Activated naive CD4-positive, alpha-beta T cell treated with anti-CD3 and anti-CD28 coated beads, Interleukin-2, amount 50 U/mL, for 72 hours (primary cell): ENCODE measurements around the gene GPR87. TPM values are rescaled to one million over a fixed set of nuclear protein-coding genes. Genes with fewer than 3 reads are reported as not detected.
A peak's percentile ranks its signal among the peaks of the same experiment; 100 is the strongest.

Experiments used
- ATAC-seq, 2 donors: fragments of 150-1000 bp; cut with Tn5 transposase; 2 replicates each; pipeline ENCODE4 v1.10.0; 2021; ENCODE audit warnings: mild to moderate bottlenecking in 2 of 2, moderate library complexity in 2 of 2
- DNase-seq, 2 donors: peaks; one replicate each; pipeline ENCODE4 v3.0.0; 2021 to 2022; ENCODE audit warnings: low spot score in 2 of 2
- H3K27ac Mint-ChIP-seq, 2 donors: one replicate each; pipeline ENCODE4 v1.8.0; 2022; ENCODE audit warnings: mild to moderate bottlenecking in 2 of 2, mixed read lengths in 2 of 2
- H3K36me3 Mint-ChIP-seq, 2 donors: one replicate each; pipeline ENCODE4 v1.8.0; 2022; ENCODE audit warnings: mixed read lengths in 2 of 2
- H3K9me3 Mint-ChIP-seq, 2 donors: one replicate each; pipeline ENCODE4 v1.8.0; 2022; ENCODE audit warnings: mixed read lengths in 2 of 2
- total RNA-seq, 2 donors: library from RNA; stranded (reverse); gene quantifications; one replicate each; pipeline ENCODE4 v1.2.3, GENCODE V29; 2022

GPR87 gene
- total RNA-seq, 2 donors from 2014 or later: 0.97 to 1.3 TPM

GRCh38 chr3:151321526-151321925 is 4.9 kb upstream of the GPR87 start:
- H3K27ac Mint-ChIP-seq: no peak overlapping the region
- peaks cover 0 to 7% of the 10 kb centered on the region in 2 donors for H3K36me3 Mint-ChIP-seq
- no peak for ATAC-seq

GRCh38 chr3:151320131-151320530 is 3.5 kb upstream of the GPR87 start:
- no peak for ATAC-seq
- Mint-ChIP-seq H3K27ac (no peak overlapping the region), H3K9me3 (peaks cover 3 to 9% of the 10 kb centered on the region in 2 donors), H3K36me3 (peaks cover 0 to 7% of the 10 kb centered on the region in 2 donors)
- DNase-seq: no peak

More at GRCh38 chr3:151321526-151321925, 4.9 kb upstream of the GPR87 start:
- DNase-seq: no peak
- peaks cover 3 to 9% of the 10 kb centered on the region in 2 donors for H3K9me3 Mint-ChIP-seq

- ATAC-seq: peak in 1 of 2 donors; percentile 58
These were observed 3.0 kb upstream of the GPR87 start for GRCh38 chr3:151319628-151320027.

GRCh38 chr3:151318991-151319390 is 2.4 kb upstream of the GPR87 start:
- H3K27ac Mint-ChIP-seq: no peak overlapping the region
- peaks cover 0 to 7% of the 10 kb centered on the region in 2 donors for H3K36me3 Mint-ChIP-seq
- peaks cover 3 to 9% of the 10 kb centered on the region in 2 donors for H3K9me3 Mint-ChIP-seq
- DNase-seq: no peak
- no peak for ATAC-seq

More at GRCh38 chr3:151319628-151320027, 3.0 kb upstream of the GPR87 start:
- peaks cover 3 to 9% of the 10 kb centered on the region in 2 donors for H3K9me3 Mint-ChIP-seq
- DNase-seq: no peak
- peak overlapping the region in 1 of 2 donors; percentile 27 for H3K27ac Mint-ChIP-seq
- peaks cover 0 to 7% of the 10 kb centered on the region in 2 donors for H3K36me3 Mint-ChIP-seq

- DNase-seq (no peak), ATAC-seq (no peak)
- H3K27ac Mint-ChIP-seq: no peak overlapping the region
These were observed 1.7 kb upstream of the GPR87 start for GRCh38 chr3:151318313-151318712.

GRCh38 chr3:151315846-151316245 is 774 bp downstream of the GPR87 start:
- no peaks in the 10 kb centered on the region for H3K36me3 Mint-ChIP-seq
- DNase-seq (no peak), ATAC-seq (no peak)
- H3K27ac Mint-ChIP-seq: peak overlapping the region; percentile 58 to 81
- no peaks in the 10 kb centered on the region for H3K9me3 Mint-ChIP-seq

More at GRCh38 chr3:151318313-151318712, 1.7 kb upstream of the GPR87 start:
- peaks cover 0 to 6% of the 10 kb centered on the region in 2 donors for H3K36me3 Mint-ChIP-seq
- H3K9me3 Mint-ChIP-seq: peaks cover 3 to 9% of the 10 kb centered on the region in 2 donors

GRCh38 chr3:151315136-151315535 is 1.5 kb downstream of the GPR87 start:
- no peaks in the 10 kb centered on the region for H3K9me3 Mint-ChIP-seq
- DNase-seq (no peak), ATAC-seq (no peak)
- peak overlapping the region in 1 of 2 donors; percentile 58 for H3K27ac Mint-ChIP-seq
- no peaks in the 10 kb centered on the region for H3K36me3 Mint-ChIP-seq

GRCh38 chr3:151314593-151314992 is 2.0 kb downstream of the GPR87 start:
- H3K27ac Mint-ChIP-seq: no peak overlapping the region
- no peaks in the 10 kb centered on the region for H3K9me3 Mint-ChIP-seq
- ATAC-seq (no peak), DNase-seq (no peak)
- no peaks in the 10 kb centered on the region for H3K36me3 Mint-ChIP-seq

GRCh38 chr3:151314137-151314536 is 2.5 kb downstream of the GPR87 start:
- ATAC-seq (no peak), DNase-seq (no peak)
- Mint-ChIP-seq H3K9me3 (no peaks in the 10 kb centered on the region), H3K36me3 (no peaks in the 10 kb centered on the region), H3K27ac (no peak overlapping the region)

- ATAC-seq (no peak), DNase-seq (no peak)
- no peak overlapping the region for H3K27ac Mint-ChIP-seq
- no peaks in the 10 kb centered on the region for H3K36me3 Mint-ChIP-seq
- H3K9me3 Mint-ChIP-seq: no peaks in the 10 kb centered on the region
These were observed 3.6 kb downstream of the GPR87 start for GRCh38 chr3:151312972-151313371.

GRCh38 chr3:151309566-151309965 is 7.1 kb downstream of the GPR87 start:
- no peak for ATAC-seq
- Mint-ChIP-seq H3K9me3 (no peaks in the 10 kb centered on the region), H3K27ac (no peak overlapping the region), H3K36me3 (no peaks in the 10 kb centered on the region)
- no peak for DNase-seq

- Mint-ChIP-seq H3K27ac (peak overlapping the region; percentile 75 to 76), H3K36me3 (peaks cover 0 to 12% of the 10 kb centered on the region in 2 donors), H3K9me3 (no peaks in the 10 kb centered on the region)
- DNase-seq (no peak), ATAC-seq (peak; percentile 38 to 73)
These were observed 8.8 kb downstream of the GPR87 start for GRCh38 chr3:151307583-151308488.

GRCh38 chr3:151307131-151307530 is 9.5 kb downstream of the GPR87 start:
- ATAC-seq (no peak), DNase-seq (no peak)
- Mint-ChIP-seq H3K27ac (peak overlapping the region in 1 of 2 donors; percentile 76), H3K9me3 (no peaks in the 10 kb centered on the region), H3K36me3 (peaks cover 0 to 15% of the 10 kb centered on the region in 2 donors)

- Mint-ChIP-seq H3K27ac (peak overlapping the region; percentile 1 to 76), H3K36me3 (peaks cover 0 to 15% of the 10 kb centered on the region in 2 donors), H3K9me3 (no peaks in the 10 kb centered on the region)
- DNase-seq (no peak), ATAC-seq (no peak)
These were observed 10.3 kb downstream of the GPR87 start for GRCh38 chr3:151306168-151306810.

GRCh38 chr3:151305775-151306151 is 10.9 kb downstream of the GPR87 start:
- H3K27ac Mint-ChIP-seq: peak overlapping the region; percentile 1 to 76
- DNase-seq (no peak), ATAC-seq (no peak)
- no peaks in the 10 kb centered on the region for H3K9me3 Mint-ChIP-seq
- H3K36me3 Mint-ChIP-seq: peaks cover 0 to 15% of the 10 kb centered on the region in 2 donors

- DNase-seq: peak; percentile 23 to 57
- Mint-ChIP-seq H3K36me3 (peaks cover 0 to 15% of the 10 kb centered on the region in 2 donors), H3K27ac (peak overlapping the region; percentile 1 to 76), H3K9me3 (no peaks in the 10 kb centered on the region)
- ATAC-seq: peak; percentile 79 to 81
These were observed 11.4 kb downstream of the GPR87 start for GRCh38 chr3:151305060-151305774.

GRCh38 chr3:151303751-151304150 is 12.9 kb downstream of the GPR87 start:
- DNase-seq (no peak), ATAC-seq (no peak)
- Mint-ChIP-seq H3K27ac (peak overlapping the region; percentile 17 to 85), H3K36me3 (peaks cover 0 to 15% of the 10 kb centered on the region in 2 donors), H3K9me3 (no peaks in the 10 kb centered on the region)
